ENCODE results near the gene ABCC12. TPM values are rescaled to one million over a fixed set of nuclear protein-coding genes. Genes with fewer than 3 reads are reported as not detected.
"Not testable (repeated sequence)": the region's sequence is repeated elsewhere in the genome, so short reads cannot be mapped to it uniquely, and the experiment has no call there.

Gene ABCC12
- total RNA-seq, 1 donor from 2014 or later, result 0.06 TPM

GRCh38 chr16:48184681-48185080 is 28.9 kb upstream of the ABCC12 start:
- no peaks in the 10 kb centered on the region for H3K4me1 Mint-ChIP-seq
- Histone ChIP-seq H3K4me3 (no peak overlapping the region), H3K4me2 (no peak overlapping the region), H3F3A (ENCODE audit: low read depth) (no peaks in the 10 kb centered on the region), H3K9me3 (ENCODE audit: low read depth) (no peaks in the 10 kb centered on the region), H3K27ac (no peak overlapping the region), H3K9ac (no peak overlapping the region), H3K36me3 (no peaks in the 10 kb centered on the region), H3K4me1 (no peaks in the 10 kb centered on the region), H3K27me3 (no peaks in the 10 kb centered on the region), H3K79me2 (ENCODE audit: low read depth) (no peaks in the 10 kb centered on the region), H4K20me1 (ENCODE audit: low read depth) (no peaks in the 10 kb centered on the region), H2AFZ (replicated peaks) (no peak overlapping the region)
- DNase-seq (ENCODE audit: low spot score), result no peak
- no peak for TF ChIP-seq EZH2 (IDR thresholded peaks at IDR 0.05)
- no peak for TF ChIP-seq EZH2phosphoT487 (IDR thresholded peaks at IDR 0.05)
- TF ChIP-seq CTCF (IDR thresholded peaks at IDR 0.05), result no peak
- no peaks in the 10 kb centered on the region for H3K9me3 Mint-ChIP-seq
- no peak overlapping the region for H3K27ac Mint-ChIP-seq
- H3K4me3 Mint-ChIP-seq, result no peak overlapping the region
- H3K27me3 Mint-ChIP-seq (ENCODE audit: insufficient read depth, low read depth), result peaks cover 4% of the 10 kb centered on the region
- no peaks in the 10 kb centered on the region for H3K36me3 Mint-ChIP-seq

GRCh38 chr16:48182979-48183537 is 27.3 kb upstream of the ABCC12 start:
- no peak overlapping the region for H3K4me3 Mint-ChIP-seq
- Histone ChIP-seq H3K36me3 (no peaks in the 10 kb centered on the region), H3K9ac (no peak overlapping the region), H3K9me3 (ENCODE audit: low read depth) (no peaks in the 10 kb centered on the region), H3K27ac (no peak overlapping the region), H3K4me3 (no peak overlapping the region), H3K4me1 (no peaks in the 10 kb centered on the region), H3F3A (ENCODE audit: low read depth) (no peaks in the 10 kb centered on the region), H3K79me2 (ENCODE audit: low read depth) (no peaks in the 10 kb centered on the region), H4K20me1 (ENCODE audit: low read depth) (no peaks in the 10 kb centered on the region), H3K4me2 (no peak overlapping the region), H2AFZ (replicated peaks) (no peak overlapping the region), H3K27me3 (no peaks in the 10 kb centered on the region)
- TF ChIP-seq EZH2phosphoT487 (IDR thresholded peaks at IDR 0.05) (no peak), EZH2 (IDR thresholded peaks at IDR 0.05) (no peak), CTCF (IDR thresholded peaks at IDR 0.05) (no peak)
- H3K36me3 Mint-ChIP-seq, result no peaks in the 10 kb centered on the region
- H3K27ac Mint-ChIP-seq, result no peak overlapping the region
- H3K27me3 Mint-ChIP-seq (ENCODE audit: insufficient read depth, low read depth), result peaks cover 4% of the 10 kb centered on the region
- no peaks in the 10 kb centered on the region for H3K4me1 Mint-ChIP-seq
- DNase-seq (ENCODE audit: low spot score), result no peak
- no peaks in the 10 kb centered on the region for H3K9me3 Mint-ChIP-seq

GRCh38 chr16:48181746-48182520 is 26.1 kb upstream of the ABCC12 start:
- H3K4me3 Mint-ChIP-seq; H3K4me2 ChIP-seq; H3K27me3 Mint-ChIP-seq (ENCODE audit: insufficient read depth, low read depth); H3K27ac ChIP-seq; DNase-seq (ENCODE audit: low spot score); H3K27ac Mint-ChIP-seq; H3K36me3 ChIP-seq; H3K9ac ChIP-seq; H3F3A ChIP-seq (ENCODE audit: low read depth); H3K4me1 Mint-ChIP-seq; H3K4me3 ChIP-seq; H4K20me1 ChIP-seq (ENCODE audit: low read depth); H3K79me2 ChIP-seq (ENCODE audit: low read depth); H2AFZ ChIP-seq (replicated peaks); H3K27me3 ChIP-seq; H3K36me3 Mint-ChIP-seq; H3K9me3 Mint-ChIP-seq; H3K9me3 ChIP-seq (ENCODE audit: low read depth); H3K4me1 ChIP-seq: not testable (repeated sequence)

- no peak for TF ChIP-seq EZH2phosphoT487 (IDR thresholded peaks at IDR 0.05)
These were observed 25.2 kb upstream of the ABCC12 start for GRCh38 chr16:48180868-48181480.

More at GRCh38 chr16:48180868-48181480, 25.2 kb upstream of the ABCC12 start:
- H3K79me2 ChIP-seq (ENCODE audit: low read depth), result no peaks in the 10 kb centered on the region
- Mint-ChIP-seq H3K4me1 (peaks cover 5% of the 10 kb centered on the region), H3K9me3 (no peaks in the 10 kb centered on the region), H3K27me3 (ENCODE audit: insufficient read depth, low read depth) (peaks cover 9% of the 10 kb centered on the region), H3K36me3 (no peaks in the 10 kb centered on the region), H3K27ac (no peak overlapping the region), H3K4me3 (no peak overlapping the region)
- no peak overlapping the region for H3K27ac ChIP-seq
- H4K20me1 ChIP-seq (ENCODE audit: low read depth), result no peaks in the 10 kb centered on the region
- no peaks in the 10 kb centered on the region for H3K36me3 ChIP-seq
- H3K9ac ChIP-seq, result no peak overlapping the region
- H3K4me2 ChIP-seq, result no peak overlapping the region
- DNase-seq (ENCODE audit: low spot score), result no peak
- no peak overlapping the region for H2AFZ ChIP-seq (replicated peaks)
- no peaks in the 10 kb centered on the region for H3K9me3 ChIP-seq (ENCODE audit: low read depth)
- no peak overlapping the region for H3K4me3 ChIP-seq
- no peaks in the 10 kb centered on the region for H3K4me1 ChIP-seq
- H3F3A ChIP-seq (ENCODE audit: low read depth), result no peaks in the 10 kb centered on the region
- no peaks in the 10 kb centered on the region for H3K27me3 ChIP-seq
